Caco-2 (cell line): ENCODE measurements around the gene LMF2. TPM values are rescaled to one million over a fixed set of nuclear protein-coding genes. Genes with fewer than 3 reads are reported as not detected.
A peak's percentile ranks its signal among the peaks of the same experiment; 100 is the strongest.

ENCODE experiments used
- BruUV-seq: library from RNA; stranded (reverse); fragments of 400-500 nt; replicated peaks from 2 replicates; lab custom pipeline; 2021; lab: Mats Ljungman, UMichigan
- CTCF ChIA-PET: fragments of 300-600 bp; sonication (Branson Sonifier 250); formaldehyde crosslinking; loops from one replicate; lab custom pipeline; 2022; ENCODE audit warnings: antibody characterized with exemption; lab: Charles Lee
- POLR2A ChIA-PET: fragments of 300-600 bp; sonication (Branson Sonifier 250); formaldehyde crosslinking; loops from one replicate; lab custom pipeline; 2022; ENCODE audit warnings: antibody characterized with exemption; lab: Charles Lee
- DNase-seq, 2 experiments: peaks; one replicate each; pipeline versions ENCODE4 v3.0.0 to v3.0.0-alpha.2; 2020 to 2022
- H3K27me3 ChIP-seq: replicated peaks from 2 replicates; pipeline ENCODE4 v1.6.0; 2011; ENCODE audit warnings: low read length; ENCODE audit not compliant: control insufficient read depth, insufficient read depth
- H3K36me3 ChIP-seq: 2 replicates; pipeline ENCODE4 v1.5.1; 2011; ENCODE audit warnings: low read length; ENCODE audit not compliant: control insufficient read depth, insufficient read depth
- H3K4me1 ChIP-seq: fragments of 250-450 bp; sonication (Bioruptor Pico); 2 replicates; pipeline ENCODE4 v1.5.1; 2020; ENCODE audit warnings: mild to moderate bottlenecking
- H3K4me3 ChIP-seq: 2 replicates; pipeline ENCODE4 v1.5.1; 2011; ENCODE audit warnings: low read depth, mild to moderate bottlenecking, control low read depth, low read length
- H3K9me3 ChIP-seq: fragments of 250-450 bp; sonication (Bioruptor Pico); 2 replicates; pipeline ENCODE4 v1.5.1; 2020; ENCODE audit warnings: mild to moderate bottlenecking, moderate library complexity
- H3K27ac Mint-ChIP-seq: one replicate; pipeline ENCODE4 v1.8.0; 2022; ENCODE audit warnings: mixed read lengths; ENCODE audit not compliant: unreplicated experiment
- H3K27me3 Mint-ChIP-seq: one replicate; pipeline ENCODE4 v1.8.0; 2022; ENCODE audit warnings: mixed read lengths; ENCODE audit not compliant: insufficient read depth, unreplicated experiment
- H3K36me3 Mint-ChIP-seq: one replicate; pipeline ENCODE4 v1.8.0; 2022; ENCODE audit warnings: mild to moderate bottlenecking, mixed read lengths; ENCODE audit not compliant: insufficient read depth, unreplicated experiment
- H3K4me1 Mint-ChIP-seq: one replicate; pipeline ENCODE4 v1.8.0; 2022; ENCODE audit warnings: low read depth, mixed read lengths; ENCODE audit not compliant: unreplicated experiment
- H3K4me3 Mint-ChIP-seq: one replicate; pipeline ENCODE4 v1.8.0; 2022; ENCODE audit warnings: mild to moderate bottlenecking, moderate library complexity, mixed read lengths; ENCODE audit not compliant: unreplicated experiment
- H3K9me3 Mint-ChIP-seq: one replicate; pipeline ENCODE4 v1.8.0; 2022; ENCODE audit warnings: mixed read lengths; ENCODE audit not compliant: unreplicated experiment
- intact Hi-C: fragments of 100-400 bp; cut with micrococcal nuclease; formaldehyde crosslinking; loops from one replicate; pipeline ENCODE4 v1.10.0; 2022; ENCODE audit not compliant: unreplicated experiment
- total RNA-seq: library from RNA; stranded (reverse); gene quantifications from 2 replicates; pipeline ENCODE4 v1.2.3, GENCODE V29; 2022
- TF ChIP-seq, protein P1 (sequence below), 2 experiments: fragments of 200-600 bp in 1 of 2; IDR thresholded peaks; 1 replicate in 1 of 2; 2 replicates in 1 of 2; pipeline versions ENCODE4 v1.5.1 to v1.8.0; 2011 to 2022; ENCODE audit warnings: antibody characterized with exemption in 1 of 2, control low read depth in 1 of 2, inconsistent platforms in 1 of 2, low read depth in 1 of 2, low read length in 1 of 2, mild to moderate bottlenecking in 1 of 2, moderate library complexity in 1 of 2; ENCODE audit not compliant: insufficient read depth in 1 of 2, severe bottlenecking in 1 of 2, unreplicated experiment in 1 of 2

LMF2 gene
- total RNA-seq, 1 experiment from 2014 or later: 68.8 TPM

DNA sequence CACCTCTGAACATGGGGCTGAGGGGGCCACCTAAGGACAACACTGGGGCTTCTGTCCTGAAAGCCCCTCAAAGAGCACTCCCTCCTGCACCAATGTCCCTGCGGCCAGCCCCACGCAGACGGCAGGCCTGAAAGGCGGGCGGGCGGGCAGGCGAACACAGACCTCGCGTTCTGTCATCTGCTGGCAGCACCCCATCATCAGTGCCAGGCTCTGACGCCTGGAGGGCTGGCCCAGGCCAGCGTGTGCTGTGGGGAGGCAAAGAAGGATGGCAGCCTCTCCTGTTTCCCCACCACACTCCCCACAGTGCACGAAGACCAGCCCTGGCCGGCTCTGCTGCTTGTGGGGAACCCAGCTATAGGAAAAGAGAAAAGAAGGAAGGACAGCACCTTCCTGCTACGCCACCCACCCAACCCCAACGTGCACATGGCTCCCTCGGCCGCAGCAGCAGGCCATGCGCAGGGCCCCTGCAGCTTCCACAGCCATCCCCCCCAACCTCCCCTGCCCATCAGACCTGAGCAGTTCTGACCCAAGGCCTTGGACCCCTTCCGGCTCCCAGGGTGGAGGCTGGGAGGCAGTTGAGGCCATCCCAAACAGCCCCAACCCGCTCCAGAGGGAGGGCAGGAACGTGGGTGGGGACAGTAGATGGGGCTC lies 36.2 kb downstream of the LMF2 start:
- intact Hi-C loops: no loop called here
- no peak for DNase-seq
- TF ChIP-seq, protein P1, sequence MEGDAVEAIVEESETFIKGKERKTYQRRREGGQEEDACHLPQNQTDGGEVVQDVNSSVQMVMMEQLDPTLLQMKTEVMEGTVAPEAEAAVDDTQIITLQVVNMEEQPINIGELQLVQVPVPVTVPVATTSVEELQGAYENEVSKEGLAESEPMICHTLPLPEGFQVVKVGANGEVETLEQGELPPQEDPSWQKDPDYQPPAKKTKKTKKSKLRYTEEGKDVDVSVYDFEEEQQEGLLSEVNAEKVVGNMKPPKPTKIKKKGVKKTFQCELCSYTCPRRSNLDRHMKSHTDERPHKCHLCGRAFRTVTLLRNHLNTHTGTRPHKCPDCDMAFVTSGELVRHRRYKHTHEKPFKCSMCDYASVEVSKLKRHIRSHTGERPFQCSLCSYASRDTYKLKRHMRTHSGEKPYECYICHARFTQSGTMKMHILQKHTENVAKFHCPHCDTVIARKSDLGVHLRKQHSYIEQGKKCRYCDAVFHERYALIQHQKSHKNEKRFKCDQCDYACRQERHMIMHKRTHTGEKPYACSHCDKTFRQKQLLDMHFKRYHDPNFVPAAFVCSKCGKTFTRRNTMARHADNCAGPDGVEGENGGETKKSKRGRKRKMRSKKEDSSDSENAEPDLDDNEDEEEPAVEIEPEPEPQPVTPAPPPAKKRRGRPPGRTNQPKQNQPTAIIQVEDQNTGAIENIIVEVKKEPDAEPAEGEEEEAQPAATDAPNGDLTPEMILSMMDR (IDR thresholded peaks at IDR 0.05; ENCODE audit: insufficient read depth in 1 of 2, low read depth in 1 of 2, low read length in 1 of 2, severe bottlenecking in 1 of 2, unreplicated experiment in 1 of 2): no peak
- ChIA-PET CTCF (no interaction called here), POLR2A (no interaction called here)
- Histone ChIP-seq H3K4me1 (peaks cover 41% of the 10 kb centered on the region), H3K27me3 (no peaks in the 10 kb centered on the region), H3K4me3 (no peak overlapping the region), H3K36me3 (peaks cover 8% of the 10 kb centered on the region), H3K9me3 (no peaks in the 10 kb centered on the region)
- Mint-ChIP-seq H3K27ac (peak overlapping the region; percentile 22), H3K36me3 (peaks cover 4% of the 10 kb centered on the region), H3K9me3 (no peaks in the 10 kb centered on the region), H3K27me3 (no peaks in the 10 kb centered on the region), H3K4me1 (peaks cover 18% of the 10 kb centered on the region), H3K4me3 (no peak overlapping the region)
- BruUV-seq: no TSS peak

DNA sequence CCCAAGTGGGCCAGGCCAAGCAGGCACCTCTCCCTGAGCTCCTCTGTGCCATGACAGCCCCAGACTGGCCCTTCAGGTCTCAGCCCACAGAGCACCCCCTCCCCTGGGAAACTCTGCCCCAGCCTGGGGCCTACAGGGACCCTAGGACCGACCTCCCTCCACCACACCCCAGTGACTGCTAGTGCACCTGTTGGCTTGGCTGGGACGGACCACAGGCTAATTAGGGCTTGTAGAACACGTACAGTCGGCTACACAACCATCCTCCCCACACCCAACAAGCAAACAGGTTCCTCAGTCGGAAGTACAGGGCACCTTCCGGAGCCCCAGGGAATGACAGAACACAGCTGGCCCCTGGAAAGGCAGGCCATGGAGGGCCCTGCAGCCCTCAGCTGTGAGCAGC lies 37.0 kb downstream of the LMF2 start:
- Mint-ChIP-seq H3K4me3 (no peak overlapping the region), H3K27me3 (no peaks in the 10 kb centered on the region), H3K4me1 (peaks cover 18% of the 10 kb centered on the region), H3K9me3 (no peaks in the 10 kb centered on the region), H3K36me3 (peaks cover 7% of the 10 kb centered on the region), H3K27ac (peak overlapping the region; percentile 20)
- ChIA-PET POLR2A (no interaction called here), CTCF (no interaction called here)
- no TSS peak for BruUV-seq
- Histone ChIP-seq H3K27me3 (no peaks in the 10 kb centered on the region), H3K36me3 (peaks cover 8% of the 10 kb centered on the region), H3K4me1 (peaks cover 41% of the 10 kb centered on the region), H3K9me3 (no peaks in the 10 kb centered on the region), H3K4me3 (no peak overlapping the region)
- intact Hi-C loops: no loop called here
- TF ChIP-seq, protein P1 (IDR thresholded peaks at IDR 0.05; ENCODE audit: insufficient read depth in 1 of 2, low read depth in 1 of 2, low read length in 1 of 2, severe bottlenecking in 1 of 2, unreplicated experiment in 1 of 2): no peak
- no peak for DNase-seq

DNA sequence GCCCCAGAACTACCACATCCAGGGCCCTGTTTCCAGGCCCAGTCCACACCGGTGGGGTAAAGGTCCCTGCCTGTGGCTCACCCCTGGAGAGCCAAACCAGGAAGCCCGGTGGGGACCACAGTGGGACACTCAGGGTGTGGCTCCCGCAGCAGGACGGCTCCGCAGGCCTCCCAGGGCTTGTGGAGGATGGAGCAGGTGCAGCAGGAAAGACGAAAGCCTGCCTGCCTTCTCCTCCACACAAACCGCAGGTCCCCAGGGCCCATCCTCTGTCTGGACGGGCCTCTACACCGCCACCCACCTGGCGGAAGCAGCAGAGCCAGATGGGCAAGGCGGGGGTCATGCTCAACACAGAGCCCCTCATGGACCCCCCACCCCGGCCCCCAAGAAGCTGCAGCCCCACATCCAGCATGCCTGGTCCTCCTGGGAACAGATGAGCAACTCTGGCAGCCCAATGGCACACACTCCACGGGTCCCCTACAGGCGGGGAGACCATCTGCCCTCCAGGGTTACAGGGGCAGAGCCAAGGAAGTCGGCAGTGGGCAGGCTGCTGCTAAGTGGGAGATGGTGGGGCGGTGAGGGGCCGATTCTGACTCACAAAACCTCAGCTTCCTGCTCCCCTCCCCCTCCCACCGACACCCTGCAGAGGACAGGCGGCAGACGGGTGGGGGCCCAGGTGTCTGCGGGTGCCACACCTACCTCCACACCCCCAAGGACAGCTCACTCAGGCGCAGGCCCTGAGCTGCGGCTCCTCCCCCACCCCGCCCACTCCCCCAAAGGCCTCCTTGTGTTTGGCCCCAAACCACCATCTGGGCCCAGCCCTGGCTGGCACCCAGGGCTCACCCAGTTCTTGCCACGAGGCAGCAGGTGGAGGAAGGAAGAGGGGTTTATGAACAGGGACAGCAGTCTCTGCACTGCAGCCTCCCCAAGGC lies 37.9 kb downstream of the LMF2 start:
- H3K27ac Mint-ChIP-seq: no peak overlapping the region
- TF ChIP-seq, protein P1 (IDR thresholded peaks at IDR 0.05; ENCODE audit: insufficient read depth in 1 of 2, low read depth in 1 of 2, low read length in 1 of 2, severe bottlenecking in 1 of 2, unreplicated experiment in 1 of 2): no peak
- intact Hi-C loops: no loop called here

More for the DNA sequence above, 37.9 kb downstream of the LMF2 start:
- peak in 1 of 2 experiments; percentile 62 for DNase-seq
- ChIA-PET POLR2A (no interaction called here), CTCF (no interaction called here)
- no peak overlapping the region for H3K4me3 Mint-ChIP-seq
- H3K4me1 ChIP-seq: peaks cover 41% of the 10 kb centered on the region
- H3K4me3 ChIP-seq: no peak overlapping the region
- no peaks in the 10 kb centered on the region for H3K27me3 ChIP-seq
- H3K36me3 Mint-ChIP-seq: peaks cover 7% of the 10 kb centered on the region
- H3K36me3 ChIP-seq: peaks cover 10% of the 10 kb centered on the region
- no peaks in the 10 kb centered on the region for H3K9me3 ChIP-seq
- no peaks in the 10 kb centered on the region for H3K27me3 Mint-ChIP-seq
- peaks cover 18% of the 10 kb centered on the region for H3K4me1 Mint-ChIP-seq
- no peaks in the 10 kb centered on the region for H3K9me3 Mint-ChIP-seq
- no TSS peak for BruUV-seq
